Measurements from ENCODE around the gene DSCAM.
"Not testable (repeated sequence)": the region's sequence is repeated elsewhere in the genome, so short reads cannot be mapped to it uniquely, and the experiment has no call there.

Gene DSCAM

DNA sequence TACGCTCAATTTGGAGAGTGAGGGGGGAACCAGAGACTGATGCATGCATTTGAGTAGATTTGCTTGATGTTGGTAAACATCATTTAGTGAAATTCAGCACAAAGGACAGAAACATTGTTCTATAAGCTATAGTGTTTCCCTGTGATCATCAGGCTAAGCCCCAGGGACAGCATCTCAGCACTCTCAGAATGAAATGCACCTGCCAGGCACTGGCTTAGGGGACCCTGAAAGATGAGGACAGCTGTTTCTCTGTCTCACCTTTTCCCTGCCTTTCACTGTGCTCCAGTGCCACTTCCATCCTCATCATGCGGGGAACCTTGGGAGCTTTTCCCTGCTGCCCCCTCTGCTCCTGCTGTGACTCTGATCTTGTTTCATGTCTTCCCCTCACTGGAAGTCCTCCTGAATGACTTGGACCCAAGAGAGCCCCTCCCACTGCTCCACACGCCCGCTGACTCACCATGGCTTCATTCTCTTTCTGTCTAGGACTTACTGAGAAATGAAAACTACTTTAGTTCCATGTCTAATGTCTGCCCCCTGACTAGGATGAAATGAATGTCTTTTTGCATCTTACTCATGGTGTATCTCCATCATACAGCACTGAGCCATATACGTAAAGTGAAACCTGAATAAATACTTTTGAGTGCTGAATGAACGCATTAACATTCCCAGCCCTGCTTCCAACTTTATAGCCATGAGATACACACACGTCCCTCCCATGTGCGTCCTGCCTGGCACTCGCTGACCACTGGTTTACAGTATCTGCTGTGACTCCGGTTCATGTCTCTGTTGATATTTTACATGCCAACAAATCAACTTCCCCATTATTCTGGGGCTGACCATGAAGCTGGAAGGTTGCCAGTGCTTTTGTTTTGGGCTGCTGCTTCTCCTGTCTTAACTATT, 797.7 kb downstream of the DSCAM start:
- no peak for DNase-seq (ENCODE audit: low read depth in 2 of 2)

DNA sequence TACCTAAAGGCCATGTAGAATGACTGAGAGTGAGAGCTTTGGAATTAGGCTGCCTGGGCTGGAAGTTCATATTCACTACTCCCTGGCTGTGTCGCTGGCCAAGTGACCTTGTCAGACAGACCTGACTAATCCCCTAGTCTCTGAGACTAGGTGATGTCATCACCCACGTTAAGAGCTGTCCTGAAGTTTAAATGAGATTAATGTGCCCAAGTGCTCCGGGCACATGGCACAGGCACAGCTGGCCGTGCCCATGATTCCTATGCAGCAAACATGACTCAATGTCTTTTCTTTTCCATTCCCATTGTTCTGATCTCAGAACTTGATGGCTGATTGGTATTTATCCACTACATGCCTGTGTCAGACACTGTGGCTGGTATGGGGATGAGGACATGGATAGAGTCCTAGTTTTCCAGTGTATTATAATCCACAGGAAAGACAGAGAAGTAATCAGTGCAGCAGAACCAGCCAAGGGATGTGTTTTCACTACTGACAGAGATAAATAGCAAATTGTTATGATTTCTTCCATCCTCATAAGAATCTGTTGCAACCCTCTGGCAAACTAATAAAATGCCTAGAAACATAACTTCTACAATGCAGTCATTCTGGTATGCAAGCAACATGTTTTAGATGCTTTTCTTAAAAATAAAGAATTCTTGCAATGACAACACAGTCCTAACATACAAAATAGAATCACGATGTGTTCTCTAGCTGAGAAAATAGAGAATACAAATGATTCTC, 798.8 kb downstream of the DSCAM start:
- DNase-seq (ENCODE audit: low read depth in 2 of 2): no peak

DNA sequence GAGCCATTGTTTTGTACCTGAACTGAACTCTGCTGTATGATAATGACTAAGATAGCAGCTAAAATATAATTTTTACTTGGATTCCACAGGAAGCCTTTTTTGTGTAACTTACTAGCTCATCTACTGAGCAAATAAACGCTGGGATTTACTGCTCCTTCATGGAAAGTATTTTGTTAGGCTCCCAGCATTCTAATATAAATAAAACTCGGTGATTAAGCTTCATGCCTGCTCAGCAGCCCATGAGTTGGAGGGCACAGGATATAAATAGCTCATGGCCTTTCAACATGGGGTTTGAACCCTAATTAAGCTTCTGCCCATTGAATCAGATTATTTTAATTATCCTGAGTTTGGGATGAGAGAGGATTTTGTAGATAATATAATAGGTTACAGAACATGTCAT, 799.7 kb downstream of the DSCAM start:
- DNase-seq (ENCODE audit: low read depth in 2 of 2): no peak

DNA sequence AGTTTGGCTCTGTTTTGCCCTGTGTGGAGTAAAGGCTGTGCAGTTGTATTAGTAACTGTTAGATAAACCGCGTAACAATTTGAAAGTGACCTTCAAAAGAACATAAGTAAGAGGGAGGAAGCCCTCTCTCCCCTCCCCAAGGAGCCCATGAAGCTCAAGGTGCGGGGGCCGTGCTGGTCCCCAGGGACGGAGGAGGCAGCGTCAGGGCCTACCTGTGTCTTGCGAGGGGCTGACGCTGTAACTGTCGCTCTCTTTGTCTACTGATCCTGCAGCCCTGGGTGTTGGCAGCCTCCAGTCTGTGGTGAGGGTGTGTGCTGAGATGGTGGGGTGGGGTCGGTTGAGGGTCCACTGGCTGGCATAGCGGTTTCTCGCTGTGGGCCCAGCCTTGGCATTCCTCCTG, 803.1 kb downstream of the DSCAM start:
- no peak for DNase-seq (ENCODE audit: low read depth in 2 of 2)

DNA sequence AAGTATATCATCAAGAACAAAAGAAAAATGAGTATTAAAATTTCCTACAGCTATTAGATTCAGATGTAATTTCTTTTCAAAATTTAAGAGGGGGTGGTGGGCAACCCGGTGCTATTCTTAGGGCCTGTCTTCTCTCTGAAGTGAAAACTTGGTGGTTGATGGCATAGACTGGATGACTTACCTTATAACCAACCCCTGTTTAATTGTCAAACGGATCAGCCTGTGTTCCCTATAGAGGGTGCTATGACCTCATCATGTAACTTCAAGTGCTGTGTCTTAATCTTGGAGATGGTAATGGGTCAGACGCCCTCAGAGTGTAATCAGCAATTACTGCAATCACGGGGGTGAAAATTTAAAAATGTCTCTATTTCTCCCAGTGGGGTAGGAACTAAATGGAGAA, 803.5 kb downstream of the DSCAM start:
- DNase-seq (ENCODE audit: low read depth in 2 of 2): no peak

DNA sequence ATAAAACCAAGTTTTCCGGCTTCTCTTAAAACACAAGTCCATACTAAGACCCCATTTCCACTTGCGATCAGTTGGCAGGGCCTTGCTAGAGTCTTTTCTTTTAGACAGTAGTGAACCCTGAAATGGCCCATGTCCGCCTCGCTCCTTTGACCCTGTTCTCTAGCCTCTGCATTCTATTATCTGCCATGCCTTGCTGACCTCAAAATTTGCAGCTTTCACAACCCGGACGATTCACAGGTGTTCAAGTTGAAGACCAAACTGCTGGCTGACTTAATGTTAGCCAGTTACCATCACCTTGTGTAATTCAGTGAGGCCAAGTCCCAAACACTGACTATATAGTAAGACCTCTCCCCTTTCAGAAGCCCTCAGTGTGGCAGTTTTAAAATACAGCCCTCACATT, 805.5 kb downstream of the DSCAM start:
- DNase-seq (ENCODE audit: low read depth in 2 of 2): no peak

DNA sequence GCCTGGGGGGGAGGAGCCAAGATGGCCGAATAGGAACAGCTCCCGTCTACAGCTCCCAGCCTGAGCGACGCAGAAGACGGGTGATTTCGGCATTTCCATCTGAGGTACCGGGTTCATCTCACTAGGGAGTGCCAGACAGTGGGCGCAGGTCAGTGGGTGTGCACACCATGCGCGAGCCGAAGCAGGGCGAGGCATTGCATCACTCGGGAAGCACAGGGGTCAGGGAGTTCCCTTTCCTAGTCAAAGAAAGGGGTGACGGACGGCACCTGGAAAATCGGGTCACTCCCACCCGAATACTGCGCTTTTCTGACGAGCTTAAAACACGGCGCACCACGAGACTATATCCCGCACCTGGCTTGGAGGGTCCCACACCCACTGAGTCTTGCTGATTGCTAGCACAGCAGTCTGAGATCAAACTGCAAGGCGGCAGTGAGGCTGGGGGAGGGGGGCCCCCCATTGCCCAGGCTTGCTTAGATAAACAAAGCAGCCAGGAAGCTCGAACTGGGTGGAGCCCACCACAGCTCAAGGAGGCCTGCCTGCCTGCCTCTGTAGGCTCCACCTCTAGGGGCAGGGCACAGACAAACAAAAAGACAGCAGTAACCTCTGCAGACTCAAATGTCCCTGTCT, 813.7 kb downstream of the DSCAM start:
- not testable (repeated sequence) for DNase-seq (ENCODE audit: low read depth in 2 of 2)

DNA sequence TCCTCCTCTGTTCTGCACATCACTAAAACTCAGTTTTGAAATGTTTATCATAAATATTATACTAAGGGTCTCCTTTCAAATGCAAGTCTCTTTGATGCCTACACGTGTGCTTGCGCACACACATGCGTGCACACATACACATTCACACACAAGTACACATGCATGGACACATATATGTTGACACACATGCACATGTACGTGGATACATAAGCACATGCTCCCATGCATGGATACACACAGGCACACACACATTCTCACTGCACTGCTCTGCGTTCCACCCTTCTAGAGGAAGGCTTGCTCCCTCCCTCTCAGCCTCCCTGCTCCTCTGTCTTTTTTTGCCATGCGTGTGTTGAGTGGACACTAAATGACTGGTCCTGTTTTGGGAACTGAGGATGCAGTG, 817.1 kb downstream of the DSCAM start:
- no peak for DNase-seq (ENCODE audit: low read depth in 2 of 2)

DNA sequence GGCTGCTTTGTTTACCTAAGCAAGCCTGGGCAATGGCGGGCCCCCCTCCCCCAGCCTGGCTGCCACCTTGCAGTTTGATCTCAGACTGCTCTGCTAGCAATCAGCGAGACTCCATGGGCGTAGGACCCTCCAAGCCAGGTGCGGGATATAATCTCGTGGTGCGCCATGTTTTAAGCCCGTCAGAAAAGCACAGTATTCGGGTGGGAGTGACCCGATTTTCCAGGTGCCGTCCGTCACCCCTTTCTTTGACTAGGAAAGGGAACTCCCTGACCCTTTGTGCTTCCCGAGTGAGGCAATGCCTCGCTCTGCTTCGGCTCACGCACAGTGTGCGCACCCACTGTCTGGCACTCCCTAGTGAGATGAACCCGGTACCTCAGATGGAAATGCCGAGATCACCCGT, 818.6 kb downstream of the DSCAM start:
- DNase-seq (ENCODE audit: low read depth in 2 of 2): not testable (repeated sequence)

DNA sequence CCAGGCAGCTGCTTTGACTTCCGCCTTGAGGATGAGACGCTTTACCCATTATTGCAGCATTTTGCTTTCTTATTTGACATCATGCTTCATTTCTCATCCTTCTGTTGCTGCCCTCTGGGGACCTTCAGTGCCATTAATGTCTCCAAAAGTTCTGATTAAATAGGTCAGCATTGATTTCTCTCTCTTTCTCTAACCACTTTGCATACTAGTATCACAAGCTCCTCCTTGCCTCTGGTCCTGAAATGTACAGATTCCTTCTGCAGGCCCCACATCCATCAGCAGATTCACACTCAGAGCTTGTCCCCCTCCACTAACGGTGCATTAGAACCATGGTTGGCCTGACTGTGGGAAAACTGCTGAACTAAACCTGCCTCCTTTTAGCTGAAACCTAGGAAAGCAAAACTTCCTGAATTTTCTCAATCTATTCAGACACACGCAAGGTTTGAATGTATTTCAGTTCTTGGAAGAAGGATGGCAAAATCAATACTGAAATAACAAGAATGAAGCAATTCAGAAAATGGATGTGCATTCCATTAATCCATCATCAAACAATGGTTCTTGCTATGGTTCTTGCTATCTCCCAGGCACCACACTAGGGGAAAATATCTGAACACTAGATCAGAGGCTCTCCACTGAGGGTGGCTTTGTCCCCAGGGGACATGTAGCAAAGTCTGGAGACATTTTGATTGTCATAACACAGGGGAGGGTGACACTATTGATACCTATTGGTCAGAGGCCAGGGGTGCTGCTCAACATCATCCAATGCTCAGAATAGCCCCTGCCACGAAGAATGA, 825.2 kb downstream of the DSCAM start:
- no peak for DNase-seq (ENCODE audit: low read depth in 2 of 2)

DNA sequence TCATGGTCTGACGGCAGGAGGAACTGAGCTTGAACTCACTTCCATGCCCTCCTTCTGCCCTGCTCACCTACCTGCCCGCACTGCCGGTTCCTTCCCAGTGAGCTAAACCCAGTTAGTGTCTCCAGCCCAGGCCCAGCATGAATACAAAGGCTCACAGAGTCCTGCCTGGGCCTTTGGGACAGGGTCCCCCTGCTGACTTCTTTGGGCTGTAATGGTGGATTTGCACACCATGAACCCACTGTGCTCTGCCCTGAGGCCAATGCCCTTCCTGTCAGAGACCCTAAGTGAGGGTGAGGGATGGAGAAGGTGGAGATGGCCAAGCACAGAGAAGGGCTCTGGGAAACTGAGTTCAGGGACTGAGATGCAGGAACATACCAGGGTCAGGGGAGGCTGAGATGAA, 826.3 kb downstream of the DSCAM start:
- DNase-seq (ENCODE audit: low read depth in 2 of 2): no peak

DNA sequence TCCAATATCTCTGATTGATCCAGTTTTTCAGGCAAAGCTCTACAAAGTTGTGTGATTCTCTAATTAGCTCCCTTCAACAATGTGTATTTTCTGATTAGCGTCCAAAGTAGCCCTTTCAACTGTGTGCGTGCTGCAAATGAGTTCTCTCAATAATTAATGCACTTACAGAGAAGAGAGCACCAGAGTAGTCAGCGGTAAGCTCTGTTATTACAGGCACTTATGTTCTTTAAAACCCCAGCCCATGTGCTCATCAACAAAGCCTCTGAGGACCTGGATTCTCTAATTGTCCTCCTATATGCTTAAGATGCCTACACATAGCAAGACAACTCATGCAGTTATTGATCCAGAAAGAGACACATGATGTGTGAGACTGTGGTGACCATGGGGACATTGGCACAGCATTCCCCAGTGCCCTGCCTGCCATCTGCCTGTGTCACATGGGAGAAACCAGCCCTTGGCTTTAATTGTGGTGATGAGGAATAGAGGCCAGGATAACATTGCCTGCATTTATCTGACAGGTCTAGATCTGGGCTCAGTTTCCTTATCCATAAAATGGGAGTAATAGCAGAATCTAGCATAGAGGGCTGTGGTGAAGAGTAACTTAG, 828.0 kb downstream of the DSCAM start:
- no peak for DNase-seq (ENCODE audit: low read depth in 2 of 2)

DNA sequence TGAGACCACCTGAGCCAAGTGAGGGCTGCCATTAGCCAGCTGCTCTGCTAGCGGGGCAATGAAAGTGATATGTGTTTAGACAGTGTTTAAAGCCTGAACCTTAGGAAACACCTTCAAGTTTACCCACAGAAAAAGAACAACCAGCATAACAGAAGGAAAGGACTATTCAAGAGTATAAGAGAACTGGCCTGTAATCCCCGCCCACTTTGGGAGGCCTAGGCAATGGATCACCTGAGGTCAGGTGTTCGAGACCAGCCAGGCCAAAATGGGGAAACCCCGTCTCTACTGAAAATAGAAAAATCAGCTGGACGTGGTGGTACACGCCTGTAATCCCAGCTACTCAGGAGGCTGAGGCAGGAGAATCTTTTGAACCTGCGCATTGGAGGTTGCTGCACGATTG, 830.3 kb downstream of the DSCAM start:
- DNase-seq (ENCODE audit: low read depth in 2 of 2): no peak

DNA sequence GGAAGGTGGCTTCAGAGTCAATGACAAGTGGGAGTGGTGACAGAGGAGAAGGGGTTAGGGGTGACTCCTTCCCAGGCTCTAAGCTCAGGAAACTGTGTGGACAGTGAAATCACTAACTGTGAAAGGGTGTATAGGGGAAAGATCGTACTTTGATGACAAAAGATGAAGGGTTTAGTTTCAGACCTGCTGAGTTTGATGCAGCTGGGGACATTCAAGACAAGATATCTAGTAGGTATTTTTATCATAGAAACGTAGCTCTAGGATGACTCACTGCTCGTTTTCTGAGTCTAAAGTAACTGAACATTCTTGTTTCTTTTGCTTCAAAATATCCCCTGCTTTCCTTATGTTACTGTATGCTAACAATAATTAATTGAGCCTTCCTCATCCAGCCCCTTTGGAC, 830.7 kb downstream of the DSCAM start:
- no peak for DNase-seq (ENCODE audit: low read depth in 2 of 2)

DNA sequence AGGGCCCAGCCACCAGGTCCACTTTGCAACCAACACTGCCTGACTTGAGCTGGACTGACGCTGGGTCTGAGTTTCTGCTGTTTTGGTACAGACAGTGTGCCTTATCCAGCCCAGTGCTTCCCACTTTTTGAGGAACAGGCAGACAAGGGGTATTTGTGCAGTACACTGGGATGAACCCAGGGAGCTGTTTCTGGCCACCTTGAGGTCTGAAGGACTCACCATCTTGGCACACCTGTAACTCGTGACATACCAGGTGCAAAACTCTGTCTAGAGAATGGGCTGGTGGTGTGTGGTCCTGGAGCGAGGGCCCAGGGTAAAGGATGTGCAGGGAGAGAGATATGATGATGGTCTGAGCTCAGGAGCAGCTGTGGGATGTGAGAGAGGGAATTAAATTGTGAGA, 831.1 kb downstream of the DSCAM start:
- no peak for DNase-seq (ENCODE audit: low read depth in 2 of 2)

DNA sequence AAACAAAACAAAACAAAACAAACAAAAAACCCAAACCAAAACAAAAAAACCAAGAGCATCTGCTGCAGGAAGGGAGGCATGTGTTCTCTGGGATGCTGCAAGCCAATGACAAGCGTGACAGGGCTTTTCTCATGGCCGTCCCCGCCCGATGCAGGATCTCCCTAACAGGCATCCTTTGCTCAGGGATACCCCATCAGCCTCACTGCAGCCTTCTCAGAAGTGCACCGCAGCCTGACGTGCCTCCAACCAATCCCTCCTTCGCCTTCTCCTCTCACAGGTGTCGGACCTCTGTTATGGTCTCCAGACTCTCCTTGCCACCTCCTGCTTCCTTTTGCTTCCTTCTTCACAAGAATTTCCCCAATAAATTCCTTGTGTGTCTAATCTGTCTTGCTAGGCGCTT, 832.6 kb downstream of the DSCAM start:
- DNase-seq (ENCODE audit: low read depth in 2 of 2): no peak

DNA sequence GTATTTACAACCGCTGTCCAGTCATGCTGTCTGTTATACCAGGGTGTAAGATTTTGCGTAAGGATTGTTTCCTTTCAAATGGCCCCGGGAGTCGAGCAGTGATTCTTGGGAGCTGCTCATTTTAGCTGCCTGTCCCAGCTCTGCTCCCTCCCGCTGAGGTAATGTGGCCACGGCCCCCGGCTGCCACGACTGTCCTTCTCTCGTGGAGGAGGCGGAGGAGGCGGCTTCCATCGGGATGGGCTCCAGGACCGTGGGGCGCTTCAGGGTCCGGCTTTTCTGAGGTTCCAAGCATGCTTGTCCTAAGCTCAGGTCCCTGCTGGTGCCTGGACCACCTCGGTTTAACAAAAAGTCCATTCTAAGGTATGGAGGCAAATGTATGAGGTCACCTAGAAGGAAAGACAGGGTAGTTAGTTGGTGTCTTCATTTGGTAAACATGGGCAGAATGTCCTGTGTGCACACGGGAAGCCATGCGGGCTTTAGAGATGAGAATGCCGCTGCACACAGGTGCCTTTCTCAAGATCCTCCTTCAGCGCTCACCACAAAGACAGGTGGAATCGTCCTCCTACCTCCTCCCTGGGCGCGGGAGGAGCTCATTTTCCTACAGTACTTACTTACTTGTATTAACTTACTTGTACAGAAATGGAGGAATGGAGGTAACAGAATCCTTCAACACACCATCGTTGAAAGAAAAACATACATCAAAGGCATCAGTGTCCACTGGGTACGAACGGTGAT, 833.8 kb downstream of the DSCAM start:
- no peak for DNase-seq (ENCODE audit: low read depth in 2 of 2)

DNA sequence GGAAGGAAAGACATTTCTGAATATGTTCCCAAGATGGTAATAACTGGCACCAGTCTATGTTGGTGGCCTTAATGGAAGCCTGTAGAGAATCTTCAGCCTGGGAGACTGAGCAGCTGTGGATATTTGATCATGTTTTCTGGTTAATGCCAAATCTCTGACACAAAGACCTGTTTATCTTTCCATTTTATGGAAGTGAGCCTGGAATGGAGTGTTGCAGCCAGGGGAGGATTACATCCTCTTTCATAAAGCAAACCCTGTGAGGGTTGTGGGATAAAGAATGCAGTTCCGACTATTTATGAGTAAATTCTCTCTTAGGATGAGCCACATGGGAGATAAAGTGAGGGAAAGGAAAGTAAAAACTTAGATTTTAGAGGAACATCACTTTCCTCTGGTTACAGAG, 835.6 kb downstream of the DSCAM start:
- DNase-seq (ENCODE audit: low read depth in 2 of 2): no peak

DNA sequence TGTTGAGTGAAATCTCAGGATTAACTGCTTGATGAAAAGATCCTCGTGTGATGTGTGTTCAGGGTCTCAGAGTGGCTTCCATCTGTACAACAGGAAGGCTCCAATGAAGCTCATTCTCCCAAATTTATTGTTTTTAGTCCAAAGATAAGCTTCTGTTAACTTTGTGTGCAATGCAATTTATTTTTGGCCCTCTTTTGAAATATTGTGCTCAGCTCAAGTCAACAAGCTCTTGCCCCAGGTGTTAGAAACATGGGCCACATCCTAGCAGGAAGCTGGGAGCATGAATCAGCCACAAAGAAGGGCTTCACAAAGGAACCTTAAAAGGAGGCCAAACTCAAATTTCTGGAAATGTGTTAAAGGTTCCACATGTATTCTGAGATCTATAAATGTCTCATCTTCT, 844.0 kb downstream of the DSCAM start:
- no peak for DNase-seq (ENCODE audit: low read depth in 2 of 2)

DNA sequence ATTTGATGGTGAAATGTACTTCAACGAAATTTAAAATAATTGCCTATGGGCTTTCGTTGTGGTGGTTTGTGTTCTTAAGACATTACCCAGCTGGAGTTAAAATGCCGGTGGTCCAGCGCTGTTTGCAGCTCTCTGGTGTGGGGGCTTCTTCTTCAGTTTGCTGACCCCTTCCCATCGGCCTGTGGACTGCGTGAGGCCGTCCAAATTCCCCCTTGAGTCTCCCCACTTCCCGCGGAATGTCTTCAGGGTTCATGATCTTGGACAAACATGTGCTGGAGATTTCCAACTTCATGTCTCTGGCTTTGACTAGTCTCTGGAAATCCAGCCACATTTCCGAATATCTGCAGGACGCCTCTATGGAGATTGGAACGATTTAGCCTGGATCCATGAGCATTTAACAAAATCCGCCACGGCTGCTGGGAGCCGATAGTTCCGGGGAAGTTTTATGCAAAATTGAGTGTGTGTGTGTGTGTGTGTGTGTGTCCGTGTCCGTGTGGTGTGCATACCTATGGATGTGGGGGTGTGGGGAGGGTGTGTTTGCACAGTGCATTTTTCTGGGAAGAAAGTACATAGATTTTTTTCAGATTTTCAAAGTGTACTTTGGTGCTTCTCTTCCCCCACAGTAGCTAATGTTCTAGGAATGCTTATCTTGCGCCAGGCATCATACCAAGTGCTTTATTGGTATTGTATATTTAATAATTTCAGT, 862.5 kb downstream of the DSCAM start:
- DNase-seq (ENCODE audit: low read depth in 2 of 2): no peak

Measured in stimulated activated CD8-positive, alpha-beta memory T cell treated with anti-CD3 and anti-CD28 coated beads, Interleukin-15, amount 100 ng/mL, for 48 hours (primary cell).